Esophagus muscularis mucosa (tissue), 4 donors: ENCODE results near the gene LGR4.

Experiments
- EP300 ChIP-seq: sonication (generic); formaldehyde crosslinking; IDR thresholded peaks from one replicate; pipeline ENCODE4 v1.6.1; 2017; ENCODE audit warnings: antibody characterized with exemption
- POLR2AphosphoS5 ChIP-seq, 2 donors: sonication (generic); formaldehyde crosslinking; IDR thresholded peaks; one replicate each; pipeline ENCODE4 v1.6.1; 2017; ENCODE audit warnings: antibody characterized with exemption in 2 of 2
- TF ChIP-seq, protein P1 (sequence below), 3 experiments: fragments of 200-600 bp in 2 of 3; fragments of 450-650 bp in 1 of 3; sonication (generic) in 2 of 3; IDR thresholded peaks; one replicate each; pipeline ENCODE4 v1.5.1; 2017 to 2019; ENCODE audit warnings: antibody characterized with exemption in 3 of 3, mild to moderate bottlenecking in 2 of 3, moderate library complexity in 1 of 3

DNA sequence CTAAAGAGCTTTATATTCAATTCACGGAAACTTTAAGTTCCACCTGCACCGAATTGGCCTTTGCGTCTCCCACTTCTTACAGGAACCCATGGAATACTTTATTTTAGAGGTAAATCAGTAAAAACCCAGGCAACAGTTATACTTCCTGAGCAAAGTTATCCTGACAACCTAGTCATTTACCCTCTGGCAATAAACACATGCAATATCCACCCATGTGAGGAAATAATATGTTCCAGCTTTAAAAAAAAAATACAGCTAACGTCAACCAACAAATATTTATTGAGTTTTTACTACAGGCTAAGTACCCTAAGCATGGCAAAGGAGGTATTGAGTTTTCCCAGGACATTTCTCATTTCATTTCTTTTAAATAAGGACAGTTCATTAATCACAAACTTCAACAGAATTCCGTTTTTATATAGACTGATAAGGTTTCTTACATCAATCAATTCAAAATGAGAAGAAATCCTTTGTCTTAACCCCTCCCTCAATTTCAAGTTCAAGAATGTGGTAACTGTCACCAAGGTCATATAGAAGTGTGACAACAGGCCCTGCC lies 71.2 kb downstream of the LGR4 start:
- TF ChIP-seq POLR2AphosphoS5 (IDR thresholded peaks at IDR 0.05) (no peak), EP300 (no peak)
- TF ChIP-seq, protein P1, sequence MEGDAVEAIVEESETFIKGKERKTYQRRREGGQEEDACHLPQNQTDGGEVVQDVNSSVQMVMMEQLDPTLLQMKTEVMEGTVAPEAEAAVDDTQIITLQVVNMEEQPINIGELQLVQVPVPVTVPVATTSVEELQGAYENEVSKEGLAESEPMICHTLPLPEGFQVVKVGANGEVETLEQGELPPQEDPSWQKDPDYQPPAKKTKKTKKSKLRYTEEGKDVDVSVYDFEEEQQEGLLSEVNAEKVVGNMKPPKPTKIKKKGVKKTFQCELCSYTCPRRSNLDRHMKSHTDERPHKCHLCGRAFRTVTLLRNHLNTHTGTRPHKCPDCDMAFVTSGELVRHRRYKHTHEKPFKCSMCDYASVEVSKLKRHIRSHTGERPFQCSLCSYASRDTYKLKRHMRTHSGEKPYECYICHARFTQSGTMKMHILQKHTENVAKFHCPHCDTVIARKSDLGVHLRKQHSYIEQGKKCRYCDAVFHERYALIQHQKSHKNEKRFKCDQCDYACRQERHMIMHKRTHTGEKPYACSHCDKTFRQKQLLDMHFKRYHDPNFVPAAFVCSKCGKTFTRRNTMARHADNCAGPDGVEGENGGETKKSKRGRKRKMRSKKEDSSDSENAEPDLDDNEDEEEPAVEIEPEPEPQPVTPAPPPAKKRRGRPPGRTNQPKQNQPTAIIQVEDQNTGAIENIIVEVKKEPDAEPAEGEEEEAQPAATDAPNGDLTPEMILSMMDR (IDR thresholded peaks at IDR 0.05) = no peak
